K562 (cell line): ENCODE data around the gene HNRNPH3. TPM values are rescaled to one million over a fixed set of nuclear protein-coding genes. Genes with fewer than 3 reads are reported as not detected.

Experiments used
- CBX1 ChIP-seq: sonication (generic); IDR thresholded peaks from 2 replicates; pipeline ENCODE4 v1.6.1; 2016; ENCODE audit warnings: antibody characterized with exemption, low read depth, mild to moderate bottlenecking
- CEBPG ChIP-seq, 3 experiments: fragments of 200-800 bp in 1 of 3; sonication (Bioruptor generic) in 1 of 3; sonication (generic) in 1 of 3; formaldehyde crosslinking in 1 of 3; IDR thresholded peaks in 2 of 3; conservative IDR thresholded peaks in 1 of 3; 2 replicates each; pipeline versions ENCODE4 v1.6.1 to v1.8.0; 2016 to 2022; ENCODE audit warnings: missing compliant biosample characterization in 2 of 3, missing genetic modification characterization in 2 of 3, mild to moderate bottlenecking in 1 of 3, missing genetic modification reagents in 1 of 3
- CHCHD3 ChIP-seq: fragments of 250-450 bp; sonication (Bioruptor Pico); IDR thresholded peaks from 2 replicates; pipeline ENCODE4 v2.1.2; 2022; ENCODE audit warnings: mild to moderate bottlenecking
- DMBX1 ChIP-seq: fragments of 250-450 bp; sonication (Bioruptor Pico); IDR thresholded peaks from 2 replicates; pipeline ENCODE4 v1.8.0; 2022; ENCODE audit warnings: inconsistent platforms, mild to moderate bottlenecking, moderate library complexity, borderline replicate concordance
- ELK1 ChIP-seq: sonication (generic); formaldehyde crosslinking; IDR thresholded peaks from 2 replicates; pipeline ENCODE4 v1.8.1; 2022; ENCODE audit warnings: missing genetic modification reagents
- FIP1L1 ChIP-seq: fragments of 200-400 bp; formaldehyde crosslinking; IDR thresholded peaks from 2 replicates; pipeline ENCODE4 v1.6.1; 2018; ENCODE audit warnings: mild to moderate bottlenecking, low read depth, low read length; ENCODE audit not compliant: poor library complexity, severe bottlenecking
- FOXK2 ChIP-seq, 2 experiments: fragments of 450-650 bp; IDR thresholded peaks in 1 of 2; conservative IDR thresholded peaks in 1 of 2; 2 replicates each; pipeline ENCODE4 v1.6.1; 2016; ENCODE audit warnings: low read depth in 2 of 2, mild to moderate bottlenecking in 1 of 2
- ILK ChIP-seq: fragments of 450-650 bp; IDR thresholded peaks from 2 replicates; pipeline ENCODE4 v1.6.1; 2016; ENCODE audit warnings: missing genetic modification characterization, low read depth, mild to moderate bottlenecking, missing compliant biosample characterization, moderate library complexity, borderline replicate concordance
- KDM2B ChIP-seq: fragments of 250-450 bp; sonication (Bioruptor Pico); IDR thresholded peaks from 2 replicates; pipeline ENCODE4 v1.8.0; 2021; ENCODE audit warnings: mild to moderate bottlenecking, moderate library complexity
- KHSRP ChIP-seq: fragments of 450-650 bp; IDR thresholded peaks from 2 replicates; pipeline ENCODE4 v1.6.1; 2017
- MIER1 ChIP-seq: fragments of 450-650 bp; IDR thresholded peaks from 2 replicates; pipeline ENCODE4 v1.6.1; 2016; ENCODE audit warnings: antibody characterized with exemption, mild to moderate bottlenecking, low read depth
- MTA2 ChIP-seq: fragments of 450-650 bp; IDR thresholded peaks from 2 replicates; pipeline ENCODE4 v1.6.1; 2016; ENCODE audit warnings: low read depth
- NFE2L1 ChIP-seq: fragments of 450-650 bp; IDR thresholded peaks from 2 replicates; pipeline ENCODE4 v1.6.1; 2016; ENCODE audit warnings: missing genetic modification characterization, low read depth, mild to moderate bottlenecking, missing compliant biosample characterization, moderate library complexity, borderline replicate concordance
- NR4A1 ChIP-seq, 2 experiments: fragments of 250-450 bp in 1 of 2; fragments of 450-650 bp in 1 of 2; sonication (Bioruptor Pico) in 1 of 2; IDR thresholded peaks; 2 replicates each; pipeline versions ENCODE4 v1.4.0 to v1.6.1; 2016 to 2020; ENCODE audit warnings: mild to moderate bottlenecking in 2 of 2, missing compliant biosample characterization in 1 of 2, missing genetic modification characterization in 1 of 2, moderate library complexity in 1 of 2
- PBX2 ChIP-seq, 2 experiments: IDR thresholded peaks in 1 of 2; conservative IDR thresholded peaks in 1 of 2; 2 replicates each; pipeline ENCODE4 v1.6.1; 2016; ENCODE audit warnings: low read depth in 2 of 2, mild to moderate bottlenecking in 1 of 2, missing compliant biosample characterization in 1 of 2, missing genetic modification characterization in 1 of 2, moderate library complexity in 1 of 2
- SIRT6 ChIP-seq: IDR thresholded peaks from one replicate; pipeline ENCODE4 v1.6.1; 2012; ENCODE audit warnings: low read depth, mild to moderate bottlenecking, control low read depth, inconsistent platforms, low read length, moderate library complexity
- ZNF165 ChIP-seq: fragments of 250-450 bp; sonication (Bioruptor Pico); IDR thresholded peaks from 2 replicates; pipeline ENCODE4 v1.4.0; 2020; ENCODE audit warnings: borderline replicate concordance
- ZNF174 ChIP-seq: fragments of 250-450 bp; sonication (Bioruptor Pico); IDR thresholded peaks from 2 replicates; pipeline ENCODE4 v1.4.0; 2020; ENCODE audit warnings: mild to moderate bottlenecking
- ZNF263 ChIP-seq: sonication (generic); formaldehyde crosslinking; IDR thresholded peaks from 2 replicates; pipeline ENCODE4 v1.8.0; 2022; ENCODE audit warnings: mild to moderate bottlenecking, missing genetic modification reagents, borderline replicate concordance
- ZNF280A ChIP-seq: fragments of 450-650 bp; IDR thresholded peaks from 2 replicates; pipeline ENCODE4 v1.6.1; 2018; ENCODE audit warnings: mild to moderate bottlenecking, low read depth; ENCODE audit not compliant: partially characterized antibody
- ZNF717 ChIP-seq: fragments of 250-450 bp; sonication (Bioruptor Pico); IDR thresholded peaks from 2 replicates; pipeline ENCODE4 v1.5.0; 2021
- polyA plus RNA-seq, 8 experiments: library from polyadenylated mRNA; depleted of rRNA in 4 of 8; stranded (reverse) in 5 of 8; unstranded in 3 of 8; fragments of >200 nt; fragmentation: Nextera tagmentation in 2 of 8; fragmentation: Illumina TruSeq in 1 of 8; extraction: Ambion mirVana in 2 of 8; extraction: Trizol in 1 of 8; gene quantifications; 2 replicates each; pipeline versions ENCODE4 v1.2.1 to v1.2.3, GENCODE V29; 2011 to 2014; ENCODE audit warnings: inconsistent platforms in 1 of 8, missing spikeins in 1 of 8
- total RNA-seq, 7 experiments: library from RNA; depleted of rRNA in 6 of 7; stranded (reverse); fragments of >200 nt in 6 of 7; fragmentation: Illumina TruSeq in 2 of 7; extraction: Trizol in 2 of 7; gene quantifications; 2 replicates each; pipeline versions ENCODE4 v1.2.1 to v1.2.3, GENCODE V29; 2011 to 2021; ENCODE audit warnings: low replicate concordance in 1 of 7

Gene HNRNPH3
- total and polyA plus RNA-seq, 9 of the 15 experiments (the other 6 are each of a cell fraction or from before 2014, with no cell fraction given), result 52.8 to 562 (median 152) TPM

GRCh38 chr10:68332259-68333057 lies 594 bp downstream of the HNRNPH3 start, which contains the start of gene PBLD (continued):
- TF ChIP-seq CHCHD3 (CRISPR knock-in tag) (no peak), PBX2 (CRISPR knock-in tag; IDR thresholded peaks at IDR 0.05; ENCODE audit: low read depth) (no peak), PBX2 (tag; conservative IDR thresholded peaks at IDR 0.05; ENCODE audit: low read depth) (0 out of 2 replicates have a peak, but pooled peaks have one; percentile 6), ELK1 (no peak), KDM2B (no peak), MTA2 (no peak), ILK (no peak), ZNF717 (0 out of 2 replicates have a peak, but pooled peaks have one; percentile 52), KHSRP (no peak), NFE2L1 (no peak), NR4A1 (CRISPR knock-in tag; IDR thresholded peaks at IDR 0.05) (no peak), NR4A1 (tag; IDR thresholded peaks at IDR 0.05) (peak; percentile 35; the same call in 1 of the 2 replicates), ZNF280A (no peak), ZNF165 (CRISPR knock-in tag) (peak; percentile 58; the same call in 1 of the 2 replicates), CBX1 (peak; percentile 82; the same call in 1 of the 2 replicates), ZNF263 (CRISPR knock-in tag) (no peak), FIP1L1 (peak; percentile 29), CEBPG (CRISPR knock-in tag; IDR thresholded peaks at IDR 0.05) (no peak), CEBPG (tag; conservative IDR thresholded peaks at IDR 0.05 in 1 of 2, IDR thresholded peaks at IDR 0.05 in 1 of 2) (no peak), SIRT6 (no peak), DMBX1 (peak; percentile 48; the same call in 1 of the 2 replicates), ZNF174 (no peak), MIER1 (no peak), FOXK2 (conservative IDR thresholded peaks at IDR 0.05 in 1 of 2, IDR thresholded peaks at IDR 0.05 in 1 of 2; ENCODE audit: low read depth in 2 of 2) (no peak)
